Measurements from ENCODE around the gene APBB2.

APBB2 gene

GRCh38 chr4:40940756-40941155 lies 273.6 kb downstream of the APBB2 start:
- no peaks in the 10 kb centered on the region for H3K9me3 ChIP-seq (ENCODE audit: low read depth, low read length)
- TF ChIP-seq POLR2AphosphoS5 (IDR thresholded peaks at IDR 0.05; ENCODE audit: borderline replicate concordance, low read depth, low read length): no peak
- TF ChIP-seq EZH2 (IDR thresholded peaks at IDR 0.05): no peak
- no peak for TF ChIP-seq FOXP2 (optimal IDR thresholded peaks at IDR 0.05; ENCODE audit: control extremely low read depth, extremely low read length, insufficient read depth)
- no peak overlapping the region for H3K27ac ChIP-seq
- no peak overlapping the region for H3K9ac ChIP-seq (ENCODE audit: insufficient read length)
- no peaks in the 10 kb centered on the region for H3K36me3 ChIP-seq (ENCODE audit: insufficient read depth, low read length)
- DNase-seq (ENCODE audit: low read depth, low spot score): no peak
- no peak overlapping the region for H3K4me3 ChIP-seq

GRCh38 chr4:40940317-40940741 lies 274.0 kb downstream of the APBB2 start:
- DNase-seq (ENCODE audit: low read depth, low spot score): no peak
- TF ChIP-seq POLR2AphosphoS5 (IDR thresholded peaks at IDR 0.05; ENCODE audit: borderline replicate concordance, low read depth, low read length) (no peak), FOXP2 (optimal IDR thresholded peaks at IDR 0.05; ENCODE audit: control extremely low read depth, extremely low read length, insufficient read depth) (no peak), EZH2 (IDR thresholded peaks at IDR 0.05) (no peak)
- no peaks in the 10 kb centered on the region for H3K36me3 ChIP-seq (ENCODE audit: insufficient read depth, low read length)
- no peak overlapping the region for H3K27ac ChIP-seq
- H3K9ac ChIP-seq (ENCODE audit: insufficient read length): no peak overlapping the region
- H3K4me3 ChIP-seq: no peak overlapping the region
- no peaks in the 10 kb centered on the region for H3K9me3 ChIP-seq (ENCODE audit: low read depth, low read length)

- H3K27ac ChIP-seq: no peak overlapping the region
- no peaks in the 10 kb centered on the region for H3K9me3 ChIP-seq (ENCODE audit: low read depth, low read length)
- DNase-seq (ENCODE audit: low read depth, low spot score): no peak
- no peak for TF ChIP-seq EZH2 (IDR thresholded peaks at IDR 0.05)
- TF ChIP-seq POLR2AphosphoS5 (IDR thresholded peaks at IDR 0.05; ENCODE audit: borderline replicate concordance, low read depth, low read length): no peak
- TF ChIP-seq FOXP2 (optimal IDR thresholded peaks at IDR 0.05; ENCODE audit: control extremely low read depth, extremely low read length, insufficient read depth): no peak
- H3K9ac ChIP-seq (ENCODE audit: insufficient read length): no peak overlapping the region
- no peaks in the 10 kb centered on the region for H3K36me3 ChIP-seq (ENCODE audit: insufficient read depth, low read length)
- no peak overlapping the region for H3K4me3 ChIP-seq
Observed at GRCh38 chr4:40939856-40940255, 274.5 kb downstream of the APBB2 start.

- H3K4me3 ChIP-seq: no peak overlapping the region
- no peak for DNase-seq (ENCODE audit: low read depth, low spot score)
- H3K9me3 ChIP-seq (ENCODE audit: low read depth, low read length): no peaks in the 10 kb centered on the region
- H3K36me3 ChIP-seq (ENCODE audit: insufficient read depth, low read length): no peaks in the 10 kb centered on the region
- TF ChIP-seq EZH2 (IDR thresholded peaks at IDR 0.05) (no peak), POLR2AphosphoS5 (IDR thresholded peaks at IDR 0.05; ENCODE audit: borderline replicate concordance, low read depth, low read length) (no peak), FOXP2 (optimal IDR thresholded peaks at IDR 0.05; ENCODE audit: control extremely low read depth, extremely low read length, insufficient read depth) (no peak)
- H3K9ac ChIP-seq (ENCODE audit: insufficient read length): no peak overlapping the region
- H3K27ac ChIP-seq: no peak overlapping the region
Observed at GRCh38 chr4:40938337-40938736, 276.0 kb downstream of the APBB2 start.

DNA sequence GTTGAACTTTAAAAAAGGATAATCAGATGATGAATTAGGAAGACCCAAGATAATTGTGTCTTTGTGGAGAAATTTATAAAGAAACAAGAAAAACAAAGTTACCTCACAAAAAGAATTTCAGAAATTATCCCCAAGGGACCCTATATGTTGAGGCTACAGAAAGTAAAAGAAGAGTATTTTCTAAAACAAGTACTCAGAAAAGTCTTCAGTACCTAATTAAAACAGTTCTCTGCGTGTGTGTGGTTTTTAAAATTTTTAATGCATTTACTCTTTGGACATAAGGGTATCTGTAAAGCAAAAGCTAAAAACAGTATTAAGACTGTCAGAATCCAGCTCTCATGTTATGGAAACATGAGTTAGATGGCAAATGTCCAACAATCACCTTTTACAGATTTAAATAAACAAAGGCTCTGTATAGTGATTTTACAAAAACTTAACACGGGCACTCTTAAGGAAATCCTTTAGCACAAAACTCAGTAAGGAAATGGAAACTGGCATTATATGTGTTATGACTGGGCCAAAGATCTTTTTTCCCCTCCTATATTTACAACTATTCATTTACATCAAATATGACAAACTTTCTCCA lies 277.1 kb downstream of the APBB2 start:
- Histone ChIP-seq H3K27ac (no peak overlapping the region), H3K4me3 (no peak overlapping the region), H3K9me3 (ENCODE audit: low read depth, low read length) (no peaks in the 10 kb centered on the region), H3K36me3 (ENCODE audit: insufficient read depth, low read length) (no peaks in the 10 kb centered on the region), H3K9ac (ENCODE audit: insufficient read length) (no peak overlapping the region)
- TF ChIP-seq FOXP2 (optimal IDR thresholded peaks at IDR 0.05; ENCODE audit: control extremely low read depth, extremely low read length, insufficient read depth) (no peak), POLR2AphosphoS5 (IDR thresholded peaks at IDR 0.05; ENCODE audit: borderline replicate concordance, low read depth, low read length) (no peak), EZH2 (IDR thresholded peaks at IDR 0.05) (no peak)
- DNase-seq (ENCODE audit: low read depth, low spot score): no peak

- no peaks in the 10 kb centered on the region for H3K9me3 ChIP-seq (ENCODE audit: low read depth, low read length)
- no peak overlapping the region for H3K9ac ChIP-seq (ENCODE audit: insufficient read length)
- H3K36me3 ChIP-seq (ENCODE audit: insufficient read depth, low read length): no peaks in the 10 kb centered on the region
- DNase-seq (ENCODE audit: low read depth, low spot score): no peak
- no peak for TF ChIP-seq FOXP2 (optimal IDR thresholded peaks at IDR 0.05; ENCODE audit: control extremely low read depth, extremely low read length, insufficient read depth)
- TF ChIP-seq POLR2AphosphoS5 (IDR thresholded peaks at IDR 0.05; ENCODE audit: borderline replicate concordance, low read depth, low read length): no peak
- TF ChIP-seq EZH2 (IDR thresholded peaks at IDR 0.05): no peak
- H3K4me3 ChIP-seq: no peak overlapping the region
- H3K27ac ChIP-seq: no peak overlapping the region
Observed at GRCh38 chr4:40934676-40935075, 279.7 kb downstream of the APBB2 start.

DNA sequence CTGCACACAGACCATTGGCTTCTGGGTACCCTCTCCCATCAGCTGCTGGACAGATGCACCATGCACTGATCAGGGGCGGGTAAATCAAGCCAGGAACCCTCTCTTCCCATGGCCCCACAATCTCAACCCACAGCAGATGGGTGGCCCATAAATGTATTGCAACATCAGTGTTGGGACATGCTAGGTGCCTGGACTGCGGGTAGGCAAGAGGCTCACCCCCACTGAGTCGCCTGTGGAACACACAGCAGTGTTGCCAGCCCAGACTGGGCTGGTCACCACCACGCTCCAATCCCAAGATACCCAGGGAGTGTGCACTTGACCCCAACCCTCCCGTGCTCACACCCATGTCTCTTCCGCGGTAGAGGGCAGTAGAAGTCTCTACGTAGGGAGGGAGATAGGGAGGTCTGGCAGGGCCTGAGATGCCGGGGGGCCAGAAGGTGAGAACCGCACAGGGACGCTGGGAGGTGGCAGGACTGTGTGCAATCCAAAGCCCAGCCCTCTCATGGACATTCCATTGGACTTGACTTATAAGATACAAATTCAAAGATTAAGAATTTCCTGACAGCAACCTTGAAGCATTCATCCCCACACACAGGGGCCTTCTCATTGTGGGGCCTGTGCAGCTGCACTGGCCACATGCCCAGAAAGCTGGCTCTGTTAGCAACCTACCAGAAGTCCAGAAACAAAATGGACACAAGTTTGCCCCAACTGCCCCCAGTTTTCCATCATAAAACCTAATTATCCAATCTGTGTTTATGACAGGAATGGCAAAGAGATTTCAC lies 280.9 kb downstream of the APBB2 start:
- Histone ChIP-seq H3K27ac (no peak overlapping the region), H3K36me3 (ENCODE audit: insufficient read depth, low read length) (no peaks in the 10 kb centered on the region), H3K9me3 (ENCODE audit: low read depth, low read length) (no peaks in the 10 kb centered on the region), H3K4me3 (no peak overlapping the region), H3K9ac (ENCODE audit: insufficient read length) (no peak overlapping the region)
- no peak for DNase-seq (ENCODE audit: low read depth, low spot score)
- TF ChIP-seq FOXP2 (optimal IDR thresholded peaks at IDR 0.05; ENCODE audit: control extremely low read depth, extremely low read length, insufficient read depth) (no peak), POLR2AphosphoS5 (IDR thresholded peaks at IDR 0.05; ENCODE audit: borderline replicate concordance, low read depth, low read length) (no peak), EZH2 (IDR thresholded peaks at IDR 0.05) (no peak)

GRCh38 chr4:40931841-40932240 lies 282.5 kb downstream of the APBB2 start:
- no peak for DNase-seq (ENCODE audit: low read depth, low spot score)
- no peak overlapping the region for H3K27ac ChIP-seq
- H3K9ac ChIP-seq (ENCODE audit: insufficient read length): no peak overlapping the region
- H3K4me3 ChIP-seq: no peak overlapping the region
- H3K9me3 ChIP-seq (ENCODE audit: low read depth, low read length): no peaks in the 10 kb centered on the region
- TF ChIP-seq POLR2AphosphoS5 (IDR thresholded peaks at IDR 0.05; ENCODE audit: borderline replicate concordance, low read depth, low read length) (no peak), FOXP2 (optimal IDR thresholded peaks at IDR 0.05; ENCODE audit: control extremely low read depth, extremely low read length, insufficient read depth) (no peak)
- no peaks in the 10 kb centered on the region for H3K36me3 ChIP-seq (ENCODE audit: insufficient read depth, low read length)
